ENCODE data around the gene FMN1.

Gene FMN1

GRCh38 chr15:32856753-32857152, 337.8 kb downstream of the FMN1 start:
- no peak for TF ChIP-seq CTCF (IDR thresholded peaks at IDR 0.05)
- Histone ChIP-seq H3K4me3 (ENCODE audit: low read depth, low read length) (no peak overlapping the region), H3K36me3 (ENCODE audit: control insufficient read depth, insufficient read depth, low read length) (no peaks in the 10 kb centered on the region), H3K9ac (no peak overlapping the region), H3K9me3 (ENCODE audit: control insufficient read depth, low read length) (no peaks in the 10 kb centered on the region), H2AFZ (no peak overlapping the region), H3K4me1 (no peaks in the 10 kb centered on the region), H3K27me3 (ENCODE audit: control insufficient read depth, insufficient read depth, low read length) (no peaks in the 10 kb centered on the region), H3K4me2 (ENCODE audit: low read length) (no peak overlapping the region), H3K27ac (no peak overlapping the region), H3K79me2 (no peaks in the 10 kb centered on the region)

DNA sequence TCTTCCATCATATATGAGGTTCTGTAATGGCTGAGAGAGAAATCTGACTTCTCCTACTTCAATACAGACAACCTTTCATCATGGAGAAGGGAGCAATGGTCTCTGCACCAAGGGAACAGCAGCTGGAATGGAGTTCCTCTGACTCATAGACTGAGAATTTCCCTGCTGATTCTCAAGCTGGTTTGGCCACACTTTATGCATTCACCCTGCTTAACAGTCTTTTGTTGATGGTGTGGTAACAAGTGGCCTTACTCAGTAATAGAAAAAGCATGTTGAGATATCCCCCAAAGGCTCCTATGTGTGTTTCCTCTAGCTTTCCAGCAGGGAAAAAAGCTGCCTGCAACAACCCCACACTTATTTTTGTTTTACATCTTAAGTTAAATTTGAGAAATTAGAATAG, 338.6 kb downstream of the FMN1 start:
- H2AFZ ChIP-seq = no peak overlapping the region
- no peak for TF ChIP-seq CTCF (IDR thresholded peaks at IDR 0.05)
- H3K4me1 ChIP-seq = no peaks in the 10 kb centered on the region
- H3K27me3 ChIP-seq (ENCODE audit: control insufficient read depth, insufficient read depth, low read length) = no peaks in the 10 kb centered on the region
- H3K9ac ChIP-seq = no peak overlapping the region
- no peak overlapping the region for H3K27ac ChIP-seq
- no peak overlapping the region for H3K4me2 ChIP-seq (ENCODE audit: low read length)
- H3K9me3 ChIP-seq (ENCODE audit: control insufficient read depth, low read length) = no peaks in the 10 kb centered on the region
- H3K4me3 ChIP-seq (ENCODE audit: low read depth, low read length) = no peak overlapping the region
- H3K79me2 ChIP-seq = no peaks in the 10 kb centered on the region
- H3K36me3 ChIP-seq (ENCODE audit: control insufficient read depth, insufficient read depth, low read length) = no peaks in the 10 kb centered on the region

DNA sequence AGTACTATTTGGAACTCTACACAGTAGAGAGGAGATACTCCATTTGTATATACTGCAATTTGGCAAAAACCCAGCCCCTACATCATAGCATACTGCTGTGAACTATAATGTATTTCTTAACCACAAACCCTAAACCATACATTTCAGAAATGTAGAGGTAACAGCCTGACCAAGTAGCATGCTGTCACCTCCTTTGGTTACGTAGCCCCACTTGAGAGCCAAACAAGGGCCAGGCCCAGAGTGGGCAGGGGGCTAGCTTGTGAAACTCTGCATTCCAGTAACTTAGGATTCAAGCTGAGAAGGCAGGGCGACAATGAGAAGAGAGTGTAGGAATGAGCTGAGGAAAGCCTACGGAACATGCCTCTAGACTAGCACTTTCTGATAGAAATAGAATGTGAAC, 340.9 kb downstream of the FMN1 start:
- no peaks in the 10 kb centered on the region for H3K79me2 ChIP-seq
- H3K9ac ChIP-seq = no peak overlapping the region
- no peak overlapping the region for H2AFZ ChIP-seq
- no peaks in the 10 kb centered on the region for H3K27me3 ChIP-seq (ENCODE audit: control insufficient read depth, insufficient read depth, low read length)
- H3K4me3 ChIP-seq (ENCODE audit: low read depth, low read length) = no peak overlapping the region
- H3K36me3 ChIP-seq (ENCODE audit: control insufficient read depth, insufficient read depth, low read length) = no peaks in the 10 kb centered on the region
- no peak overlapping the region for H3K4me2 ChIP-seq (ENCODE audit: low read length)
- H3K27ac ChIP-seq = no peak overlapping the region
- H3K4me1 ChIP-seq = no peaks in the 10 kb centered on the region
- TF ChIP-seq CTCF (IDR thresholded peaks at IDR 0.05) = no peak
- H3K9me3 ChIP-seq (ENCODE audit: control insufficient read depth, low read length) = no peaks in the 10 kb centered on the region

- H3K4me1 ChIP-seq = no peaks in the 10 kb centered on the region
- H3K36me3 ChIP-seq (ENCODE audit: control insufficient read depth, insufficient read depth, low read length) = no peaks in the 10 kb centered on the region
- no peak overlapping the region for H3K4me2 ChIP-seq (ENCODE audit: low read length)
- no peak overlapping the region for H2AFZ ChIP-seq
- TF ChIP-seq CTCF (IDR thresholded peaks at IDR 0.05) = no peak
- H3K9ac ChIP-seq = no peak overlapping the region
- H3K27ac ChIP-seq = no peak overlapping the region
- H3K79me2 ChIP-seq = no peaks in the 10 kb centered on the region
- H3K9me3 ChIP-seq (ENCODE audit: control insufficient read depth, low read length) = no peaks in the 10 kb centered on the region
- no peak overlapping the region for H3K4me3 ChIP-seq (ENCODE audit: low read depth, low read length)
- H3K27me3 ChIP-seq (ENCODE audit: control insufficient read depth, insufficient read depth, low read length) = no peaks in the 10 kb centered on the region
Measured at GRCh38 chr15:32852771-32853170, 341.7 kb downstream of the FMN1 start.

DNA sequence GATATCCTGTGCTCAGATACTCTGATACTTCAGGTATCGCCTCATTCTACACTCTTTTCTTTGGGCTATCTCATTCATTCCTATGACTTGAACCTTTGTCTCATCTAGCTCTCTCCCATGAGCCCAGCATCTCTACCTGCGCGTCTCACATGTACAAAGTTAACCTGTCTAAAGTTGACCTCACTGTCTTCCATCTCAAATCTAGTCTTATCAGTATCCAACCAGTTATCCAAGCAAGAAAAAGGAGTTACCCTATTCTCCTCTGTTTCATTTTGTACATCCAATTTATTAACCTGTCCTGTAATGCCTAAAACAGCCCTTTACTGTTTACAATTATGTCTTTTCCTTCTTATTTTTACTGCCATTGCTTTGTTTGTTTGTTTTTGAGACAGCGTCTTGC, 342.5 kb downstream of the FMN1 start:
- no peak overlapping the region for H3K4me3 ChIP-seq (ENCODE audit: low read depth, low read length)
- no peaks in the 10 kb centered on the region for H3K36me3 ChIP-seq (ENCODE audit: control insufficient read depth, insufficient read depth, low read length)
- no peak overlapping the region for H3K4me2 ChIP-seq (ENCODE audit: low read length)
- H3K27me3 ChIP-seq (ENCODE audit: control insufficient read depth, insufficient read depth, low read length) = no peaks in the 10 kb centered on the region
- no peaks in the 10 kb centered on the region for H3K79me2 ChIP-seq
- H3K4me1 ChIP-seq = no peaks in the 10 kb centered on the region
- no peaks in the 10 kb centered on the region for H3K9me3 ChIP-seq (ENCODE audit: control insufficient read depth, low read length)
- no peak for TF ChIP-seq CTCF (IDR thresholded peaks at IDR 0.05)
- no peak overlapping the region for H3K9ac ChIP-seq
- no peak overlapping the region for H2AFZ ChIP-seq
- H3K27ac ChIP-seq = no peak overlapping the region

Measured in parathyroid adenoma (tissue), 2 donors.